Stimulated activated naive B cell treated with anti-CD40 and anti-IgM and Interleukin-4, amounts not matched to agents 10 μg/mL and 1 μg/mL and 100 μg/mL, for 72 hours (primary cell): ENCODE measurements around the gene SLCO3A1.
"Not testable (repeated sequence)": the region's sequence is repeated elsewhere in the genome, so short reads cannot be mapped to it uniquely, and the experiment has no call there.

Source experiments
- ATAC-seq, 2 donors: fragments of 150-1000 bp; cut with Tn5 transposase; replicated peaks; 2 replicates each; pipeline ENCODE4 v1.10.0; 2021; ENCODE audit warnings: moderate library complexity in 1 of 2
- DNase-seq: peaks from one replicate; pipeline ENCODE4 v3.0.0; 2021
- H3K27ac Mint-ChIP-seq: one replicate; pipeline ENCODE4 v1.8.0; 2022; ENCODE audit warnings: mild to moderate bottlenecking, mixed read lengths
- H3K27me3 Mint-ChIP-seq, 2 donors: one replicate each; pipeline ENCODE4 v1.8.0; 2022; ENCODE audit warnings: mixed read lengths in 2 of 2
- H3K36me3 Mint-ChIP-seq, 2 donors: one replicate each; pipeline ENCODE4 v1.8.0; 2022; ENCODE audit warnings: mixed read lengths in 2 of 2, mild to moderate bottlenecking in 1 of 2
- H3K4me1 Mint-ChIP-seq, 2 donors: one replicate each; pipeline ENCODE4 v1.8.0; 2022; ENCODE audit warnings: mixed read lengths in 2 of 2, mild to moderate bottlenecking in 1 of 2
- H3K4me3 Mint-ChIP-seq, 2 donors: one replicate each; pipeline ENCODE4 v1.8.0; 2022; ENCODE audit warnings: mild to moderate bottlenecking in 2 of 2, mixed read lengths in 2 of 2, moderate library complexity in 1 of 2
- H3K9me3 Mint-ChIP-seq, 2 donors: one replicate each; pipeline ENCODE4 v1.8.0; 2022; ENCODE audit warnings: mixed read lengths in 2 of 2, mild to moderate bottlenecking in 1 of 2

Gene SLCO3A1

DNA sequence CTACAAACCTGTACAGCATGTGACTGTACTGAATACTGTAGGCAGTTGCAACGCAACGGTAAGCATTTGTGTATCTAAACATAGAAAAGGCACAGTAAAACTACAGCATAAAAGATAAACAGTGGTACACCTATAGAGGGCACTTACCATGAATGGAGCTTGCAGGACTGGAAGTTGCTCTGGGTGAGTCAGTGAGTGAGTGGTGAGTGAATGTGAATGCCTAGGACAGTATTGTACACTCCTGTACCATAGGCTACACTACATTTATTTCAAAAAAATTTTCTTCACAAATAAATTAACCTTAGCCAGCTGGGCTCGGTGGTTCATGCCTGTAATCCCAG lies 206.4 kb downstream of the SLCO3A1 start:
- not testable (repeated sequence) for H3K9me3 Mint-ChIP-seq, H3K27me3 Mint-ChIP-seq, H3K27ac Mint-ChIP-seq, H3K4me1 Mint-ChIP-seq, DNase-seq, ATAC-seq, H3K36me3 Mint-ChIP-seq, H3K4me3 Mint-ChIP-seq

- no peaks in the 10 kb centered on the region for H3K4me1 Mint-ChIP-seq
- no peak overlapping the region for H3K27ac Mint-ChIP-seq
- no peaks in the 10 kb centered on the region for H3K36me3 Mint-ChIP-seq
- peaks cover 0 to 3% of the 10 kb centered on the region in 2 donors for H3K9me3 Mint-ChIP-seq
- no peak for DNase-seq
- H3K27me3 Mint-ChIP-seq, result peaks cover 0 to 8% of the 10 kb centered on the region in 2 donors
- ATAC-seq, result no peak
- no peak overlapping the region for H3K4me3 Mint-ChIP-seq
Observed at GRCh38 chr15:92061511-92062195, 208.1 kb downstream of the SLCO3A1 start.

- peaks cover 0 to 8% of the 10 kb centered on the region in 2 donors for H3K27me3 Mint-ChIP-seq
- H3K4me1 Mint-ChIP-seq, result no peaks in the 10 kb centered on the region
- no peak for ATAC-seq
- H3K9me3 Mint-ChIP-seq, result peaks cover 0 to 3% of the 10 kb centered on the region in 2 donors
- H3K4me3 Mint-ChIP-seq, result no peak overlapping the region
- DNase-seq, result no peak
- H3K36me3 Mint-ChIP-seq, result no peaks in the 10 kb centered on the region
- no peak overlapping the region for H3K27ac Mint-ChIP-seq
Observed at GRCh38 chr15:92062505-92062904, 209.0 kb downstream of the SLCO3A1 start.

- peaks cover 25 to 42% of the 10 kb centered on the region in 2 donors for H3K4me1 Mint-ChIP-seq
Observed at GRCh38 chr15:92068121-92068520, 214.6 kb downstream of the SLCO3A1 start.

GRCh38 chr15:92069308-92070250 lies 216.1 kb downstream of the SLCO3A1 start:
- peak; percentile 64 to 75 for ATAC-seq

More at GRCh38 chr15:92068121-92068520, 214.6 kb downstream of the SLCO3A1 start:
- Mint-ChIP-seq H3K4me3 (no peak overlapping the region), H3K9me3 (peaks cover 0 to 3% of the 10 kb centered on the region in 2 donors), H3K36me3 (no peaks in the 10 kb centered on the region), H3K27ac (no peak overlapping the region), H3K27me3 (peaks cover 0 to 7% of the 10 kb centered on the region in 2 donors)
- no peak for DNase-seq
- peak; percentile 68 to 73 for ATAC-seq

DNA sequence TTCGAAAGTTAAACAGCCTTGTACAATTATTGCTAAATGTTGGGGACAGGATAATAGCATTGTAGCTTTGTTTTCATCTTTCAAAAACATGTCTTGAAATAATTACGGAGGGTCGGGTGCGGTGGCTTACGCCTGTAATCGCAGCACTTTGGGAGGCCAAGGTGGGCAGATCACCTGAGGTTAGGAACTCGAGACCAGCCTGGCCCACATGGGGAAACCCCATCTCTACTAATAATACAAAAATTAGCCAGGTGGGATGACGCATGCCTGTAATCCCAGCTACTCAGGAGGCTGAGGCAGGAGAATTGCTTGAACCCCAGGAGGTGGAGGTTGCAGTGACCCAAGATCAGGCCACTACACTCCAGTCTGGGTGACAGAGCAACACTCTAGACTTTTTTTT lies 216.7 kb downstream of the SLCO3A1 start:
- Mint-ChIP-seq H3K4me1 (peaks cover 25 to 42% of the 10 kb centered on the region in 2 donors), H3K4me3 (peak overlapping the region; percentile 37 to 65)

More at GRCh38 chr15:92069308-92070250, 216.1 kb downstream of the SLCO3A1 start:
- H3K4me3 Mint-ChIP-seq, result peak overlapping the region; percentile 37 to 65
- H3K4me1 Mint-ChIP-seq, result peaks cover 25 to 42% of the 10 kb centered on the region in 2 donors
- H3K9me3 Mint-ChIP-seq, result peaks cover 0 to 1% of the 10 kb centered on the region in 2 donors
- H3K27me3 Mint-ChIP-seq, result peaks cover 0 to 7% of the 10 kb centered on the region in 2 donors
- DNase-seq, result peak; percentile 38
- no peaks in the 10 kb centered on the region for H3K36me3 Mint-ChIP-seq
- H3K27ac Mint-ChIP-seq, result peak overlapping the region; percentile 22

DNA sequence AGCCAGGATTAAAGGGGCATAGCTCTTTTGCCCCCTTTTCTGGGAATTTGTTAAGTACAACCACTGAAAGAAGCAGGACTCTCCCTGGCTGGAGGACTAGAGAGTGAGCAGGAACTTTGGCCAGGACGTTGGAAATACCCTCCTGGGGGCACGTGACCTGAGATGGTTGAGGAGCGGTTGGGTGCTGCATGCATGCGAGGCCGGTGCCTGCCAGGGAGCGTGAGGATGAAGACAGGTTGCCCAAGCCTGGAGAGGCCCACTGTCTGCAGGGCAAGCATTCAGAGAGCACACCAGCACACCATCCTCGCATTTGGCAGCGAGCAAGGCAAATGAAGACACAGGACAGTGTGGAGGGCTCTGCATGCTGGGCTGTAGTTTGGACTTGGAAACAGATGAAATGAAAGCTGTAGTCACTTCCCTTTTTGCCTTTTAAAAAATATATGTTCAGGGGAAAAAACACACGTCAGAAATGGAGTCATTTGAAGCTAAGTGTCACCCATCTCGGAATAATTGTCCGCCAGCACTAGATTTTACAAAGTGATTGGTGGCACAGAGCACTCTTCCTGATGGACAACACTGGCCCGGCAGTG lies 217.6 kb downstream of the SLCO3A1 start:
- Mint-ChIP-seq H3K9me3 (no peaks in the 10 kb centered on the region), H3K27ac (no peak overlapping the region), H3K36me3 (no peaks in the 10 kb centered on the region), H3K4me3 (no peak overlapping the region), H3K27me3 (peaks cover 11 to 16% of the 10 kb centered on the region in 2 donors), H3K4me1 (peaks cover 25 to 42% of the 10 kb centered on the region in 2 donors)
- ATAC-seq (no peak), DNase-seq (no peak)

More for the DNA sequence above, 216.7 kb downstream of the SLCO3A1 start:
- not testable (repeated sequence) for ATAC-seq, DNase-seq, H3K36me3 Mint-ChIP-seq, H3K9me3 Mint-ChIP-seq
- Mint-ChIP-seq H3K27me3 (peaks cover 6 to 11% of the 10 kb centered on the region in 2 donors), H3K27ac (peak overlapping the region; percentile 7)

DNA sequence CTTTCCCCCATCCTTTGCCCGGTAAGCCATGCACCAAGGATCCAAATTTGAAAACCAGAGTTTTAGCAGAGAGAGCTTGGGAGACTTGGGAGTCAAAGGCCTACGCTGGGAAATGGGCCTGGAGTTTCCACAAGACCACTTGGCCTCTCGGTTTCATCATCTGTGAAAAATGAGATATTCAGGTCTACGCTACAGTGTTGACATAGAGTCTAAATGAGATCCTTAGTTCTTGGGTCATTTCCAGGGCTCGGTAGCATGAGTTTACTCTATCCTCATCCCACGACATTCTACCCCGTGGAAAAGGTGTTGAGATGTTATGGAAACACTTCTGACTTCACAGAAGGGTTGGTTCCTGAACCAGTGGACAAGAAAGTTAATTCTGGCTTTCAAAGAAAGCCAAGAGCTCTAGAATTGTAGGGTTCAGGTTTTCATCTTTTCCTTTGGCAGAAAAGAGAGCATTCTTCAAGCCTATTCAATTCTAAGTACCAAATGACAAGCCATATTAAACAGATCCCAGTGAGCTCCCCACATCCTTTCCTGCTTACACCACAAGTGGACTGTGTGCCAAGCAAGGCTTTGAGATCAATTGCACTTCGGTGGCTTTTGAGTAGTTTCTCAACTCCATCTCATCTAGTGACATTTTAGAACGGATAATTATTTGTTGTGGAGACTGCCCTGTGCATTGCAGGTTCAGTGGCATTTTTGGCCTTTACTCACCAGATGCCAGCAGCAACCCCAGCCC lies 219.7 kb downstream of the SLCO3A1 start:
- peaks cover 21 to 36% of the 10 kb centered on the region in 2 donors for H3K4me1 Mint-ChIP-seq
- H3K27ac Mint-ChIP-seq, result no peak overlapping the region
- DNase-seq (no peak), ATAC-seq (no peak)
- H3K9me3 Mint-ChIP-seq, result no peaks in the 10 kb centered on the region
- H3K36me3 Mint-ChIP-seq, result no peaks in the 10 kb centered on the region
- peaks cover 21 to 22% of the 10 kb centered on the region in 2 donors for H3K27me3 Mint-ChIP-seq
- H3K4me3 Mint-ChIP-seq, result no peak overlapping the region

GRCh38 chr15:92074101-92074500 lies 220.6 kb downstream of the SLCO3A1 start:
- DNase-seq (no peak), ATAC-seq (no peak)
- no peak overlapping the region for H3K27ac Mint-ChIP-seq
- H3K4me1 Mint-ChIP-seq, result peaks cover 16 to 29% of the 10 kb centered on the region in 2 donors
- H3K36me3 Mint-ChIP-seq, result no peaks in the 10 kb centered on the region
- H3K4me3 Mint-ChIP-seq, result no peak overlapping the region
- H3K27me3 Mint-ChIP-seq, result peaks cover 22 to 28% of the 10 kb centered on the region in 2 donors
- H3K9me3 Mint-ChIP-seq, result no peaks in the 10 kb centered on the region

- peaks cover 14 to 25% of the 10 kb centered on the region in 2 donors for H3K4me1 Mint-ChIP-seq
- H3K27ac Mint-ChIP-seq, result no peak overlapping the region
- DNase-seq (no peak), ATAC-seq (no peak)
- no peak overlapping the region for H3K4me3 Mint-ChIP-seq
- peaks cover 22 to 31% of the 10 kb centered on the region in 2 donors for H3K27me3 Mint-ChIP-seq
- no peaks in the 10 kb centered on the region for H3K9me3 Mint-ChIP-seq
- no peaks in the 10 kb centered on the region for H3K36me3 Mint-ChIP-seq
Observed at GRCh38 chr15:92074646-92075045, 221.1 kb downstream of the SLCO3A1 start.

DNA sequence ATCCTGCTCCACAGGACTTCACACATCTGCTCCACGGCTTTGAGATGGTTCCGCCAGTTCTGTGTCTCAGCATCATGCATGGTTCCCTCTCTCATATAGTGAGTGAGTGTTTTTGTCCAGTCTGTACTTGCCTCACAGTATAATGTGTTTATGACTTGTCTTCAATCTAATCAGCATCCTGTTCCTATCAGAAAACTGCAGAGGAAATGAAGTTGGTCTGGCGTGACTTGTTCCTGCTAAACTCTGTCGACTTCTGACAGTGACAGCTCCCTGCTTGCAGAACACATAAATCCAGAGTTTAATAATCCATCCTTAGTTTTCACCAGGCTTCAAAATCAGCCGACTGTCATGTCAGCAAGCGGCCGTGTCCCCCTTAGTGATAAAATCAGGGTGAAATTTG lies 222.3 kb downstream of the SLCO3A1 start:
- no peak for ATAC-seq
- no peak overlapping the region for H3K27ac Mint-ChIP-seq

GRCh38 chr15:92076541-92076940 lies 223.0 kb downstream of the SLCO3A1 start:
- H3K36me3 Mint-ChIP-seq, result no peaks in the 10 kb centered on the region
- ATAC-seq (no peak), DNase-seq (no peak)
- no peak overlapping the region for H3K4me3 Mint-ChIP-seq
- peaks cover 22 to 24% of the 10 kb centered on the region in 2 donors for H3K27me3 Mint-ChIP-seq
- H3K27ac Mint-ChIP-seq, result no peak overlapping the region
- peaks cover 1 to 6% of the 10 kb centered on the region in 2 donors for H3K4me1 Mint-ChIP-seq
- no peaks in the 10 kb centered on the region for H3K9me3 Mint-ChIP-seq

More for the DNA sequence above, 222.3 kb downstream of the SLCO3A1 start:
- peaks cover 22 to 31% of the 10 kb centered on the region in 2 donors for H3K27me3 Mint-ChIP-seq
- peaks cover 8 to 14% of the 10 kb centered on the region in 2 donors for H3K4me1 Mint-ChIP-seq
- H3K36me3 Mint-ChIP-seq, result no peaks in the 10 kb centered on the region
- no peaks in the 10 kb centered on the region for H3K9me3 Mint-ChIP-seq
- no peak overlapping the region for H3K4me3 Mint-ChIP-seq
- DNase-seq, result no peak

DNA sequence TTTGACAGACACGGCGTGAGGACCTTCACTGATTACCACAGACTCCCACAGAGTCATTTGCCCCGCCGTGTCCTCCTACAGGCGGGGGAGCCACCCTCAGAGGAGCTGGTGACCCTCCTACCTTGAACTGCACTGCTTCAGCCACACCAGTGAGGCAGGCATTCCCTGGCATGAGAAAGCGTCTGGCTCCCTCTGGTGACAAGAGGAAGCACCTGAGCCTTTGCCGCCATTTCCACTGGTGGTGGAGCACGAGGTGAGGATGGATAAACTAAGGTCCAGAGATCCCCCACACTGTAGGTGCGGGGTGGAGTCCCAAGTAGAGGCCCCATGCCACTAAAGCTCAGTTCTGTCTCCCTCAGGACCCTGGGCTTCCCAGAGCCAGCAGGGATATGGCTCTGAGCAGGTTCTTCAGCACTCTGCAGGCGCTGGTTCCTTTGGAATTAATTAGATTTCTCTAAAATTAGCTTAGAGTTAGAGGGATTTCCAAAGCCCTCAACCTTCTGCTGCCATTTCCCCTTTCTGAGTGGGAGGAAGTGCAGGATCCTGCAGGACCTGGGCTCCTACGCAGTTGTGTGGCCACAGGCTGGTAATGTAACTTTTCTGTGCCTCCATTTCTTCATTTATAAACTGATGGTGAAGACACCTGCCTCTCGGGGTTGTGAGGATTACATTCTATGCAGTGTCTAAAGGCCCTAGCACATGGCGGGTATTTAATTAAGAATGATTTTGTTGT lies 224.0 kb downstream of the SLCO3A1 start:
- no peaks in the 10 kb centered on the region for H3K36me3 Mint-ChIP-seq
- DNase-seq (peak; percentile 50), ATAC-seq (peak; percentile 80 to 86)
- peaks cover 22 to 24% of the 10 kb centered on the region in 2 donors for H3K27me3 Mint-ChIP-seq
- H3K27ac Mint-ChIP-seq, result no peak overlapping the region
- peaks cover 0 to 1% of the 10 kb centered on the region in 2 donors for H3K4me1 Mint-ChIP-seq
- no peaks in the 10 kb centered on the region for H3K9me3 Mint-ChIP-seq
- H3K4me3 Mint-ChIP-seq, result no peak overlapping the region
